GM21619 (cell line): Measurements from ENCODE around the gene ALDH3B2.
"Not testable (repeated sequence)": the region's sequence is repeated elsewhere in the genome, so short reads cannot be mapped to it uniquely, and the experiment has no call there.

Source experiments
- ATAC-seq: cut with Tn5 transposase; IDR thresholded peaks from one replicate; pipeline ENCODE4 v1.9.1; 2021; ENCODE audit not compliant: unreplicated experiment

The ALDH3B2 gene

GRCh38 chr11:67687986-67688385 lies 13.6 kb upstream of the ALDH3B2 start:
- no peak for ATAC-seq

GRCh38 chr11:67685641-67686332 lies 11.4 kb upstream of the ALDH3B2 start:
- not testable (repeated sequence) for ATAC-seq

DNA sequence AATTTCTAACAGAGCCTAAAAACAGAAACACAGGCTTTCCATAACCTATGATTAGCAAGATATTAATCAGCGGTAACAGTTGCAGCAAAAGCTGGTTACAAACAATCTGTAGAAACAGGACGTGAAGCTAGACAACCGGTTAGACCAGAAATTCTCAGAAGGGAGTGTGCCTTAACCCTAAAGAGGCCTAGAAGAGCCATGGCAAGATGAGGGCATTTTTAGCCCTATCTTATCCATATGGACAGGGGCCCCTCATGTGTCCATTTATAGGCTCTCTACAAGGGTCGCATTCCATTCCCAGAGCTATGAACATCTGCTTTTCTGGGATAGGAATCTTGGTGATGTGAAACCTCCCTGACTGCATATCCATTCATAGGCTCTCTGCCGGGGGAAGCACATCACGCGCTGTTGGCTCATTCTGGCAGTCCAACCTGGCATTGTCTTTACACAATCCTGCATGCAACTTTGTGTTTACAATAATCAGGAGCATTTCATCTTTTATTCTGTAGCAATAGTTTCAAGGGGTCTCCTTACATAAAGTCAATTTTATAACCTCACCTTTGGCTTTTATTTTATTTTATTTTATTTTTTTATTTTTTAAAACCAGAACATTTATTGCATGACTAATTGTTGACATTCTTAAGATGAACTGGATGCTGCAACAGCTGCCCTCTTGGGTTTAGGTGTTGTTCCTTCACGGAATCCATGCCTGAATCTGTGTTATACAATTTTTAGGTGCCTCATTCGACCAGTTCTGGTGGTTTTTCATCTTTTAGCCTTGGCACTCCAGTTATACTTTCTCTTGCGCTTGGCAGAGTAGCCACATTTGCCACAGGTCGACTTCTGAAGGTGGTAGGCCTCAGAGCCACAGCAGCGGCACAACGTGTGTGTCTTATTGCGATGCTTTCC lies 8.0 kb upstream of the ALDH3B2 start:
- ATAC-seq: not testable (repeated sequence)

GRCh38 chr11:67680696-67681470 lies 6.5 kb upstream of the ALDH3B2 start:
- no peak for ATAC-seq

GRCh38 chr11:67675058-67675747 lies 780 bp upstream of the ALDH3B2 start:
- ATAC-seq: no peak

GRCh38 chr11:67673902-67674301 lies 521 bp downstream of the ALDH3B2 start:
- no peak for ATAC-seq

DNA sequence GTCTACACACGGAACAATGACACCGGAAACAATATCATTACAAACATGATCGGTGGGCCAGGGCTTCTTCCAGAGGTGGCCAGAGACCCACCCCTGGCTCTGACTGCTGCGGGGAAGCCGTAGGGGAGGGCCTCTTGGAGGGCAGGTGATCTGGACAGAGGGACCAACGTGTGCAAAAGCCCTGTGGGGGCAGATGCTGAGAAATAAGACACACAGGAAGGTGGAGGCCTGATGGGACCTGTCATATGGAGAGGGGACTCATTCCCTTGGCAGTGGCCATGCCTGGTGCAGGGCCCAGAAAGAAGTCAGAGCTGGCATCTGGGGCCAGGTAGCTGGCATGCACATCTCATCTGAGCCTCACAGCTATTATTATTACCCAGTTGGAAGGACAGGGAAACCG lies 1.1 kb downstream of the ALDH3B2 start:
- ATAC-seq: no peak

DNA sequence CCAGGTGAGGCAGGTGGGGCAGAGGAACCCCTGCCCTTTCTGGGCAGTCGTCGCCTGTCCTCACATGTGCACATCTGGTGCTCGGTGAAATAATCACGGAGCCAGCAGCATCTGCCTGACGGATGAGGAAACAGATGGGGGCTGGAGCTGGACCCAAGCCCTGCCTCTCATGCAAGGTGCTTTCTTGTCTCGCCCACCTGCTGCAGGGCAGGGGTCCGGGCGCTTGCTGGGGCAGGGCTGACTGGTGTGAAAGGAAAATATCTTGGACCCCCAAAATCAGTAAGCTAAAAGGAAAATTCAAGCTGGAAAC lies 3.3 kb downstream of the ALDH3B2 start:
- ATAC-seq: no peak

DNA sequence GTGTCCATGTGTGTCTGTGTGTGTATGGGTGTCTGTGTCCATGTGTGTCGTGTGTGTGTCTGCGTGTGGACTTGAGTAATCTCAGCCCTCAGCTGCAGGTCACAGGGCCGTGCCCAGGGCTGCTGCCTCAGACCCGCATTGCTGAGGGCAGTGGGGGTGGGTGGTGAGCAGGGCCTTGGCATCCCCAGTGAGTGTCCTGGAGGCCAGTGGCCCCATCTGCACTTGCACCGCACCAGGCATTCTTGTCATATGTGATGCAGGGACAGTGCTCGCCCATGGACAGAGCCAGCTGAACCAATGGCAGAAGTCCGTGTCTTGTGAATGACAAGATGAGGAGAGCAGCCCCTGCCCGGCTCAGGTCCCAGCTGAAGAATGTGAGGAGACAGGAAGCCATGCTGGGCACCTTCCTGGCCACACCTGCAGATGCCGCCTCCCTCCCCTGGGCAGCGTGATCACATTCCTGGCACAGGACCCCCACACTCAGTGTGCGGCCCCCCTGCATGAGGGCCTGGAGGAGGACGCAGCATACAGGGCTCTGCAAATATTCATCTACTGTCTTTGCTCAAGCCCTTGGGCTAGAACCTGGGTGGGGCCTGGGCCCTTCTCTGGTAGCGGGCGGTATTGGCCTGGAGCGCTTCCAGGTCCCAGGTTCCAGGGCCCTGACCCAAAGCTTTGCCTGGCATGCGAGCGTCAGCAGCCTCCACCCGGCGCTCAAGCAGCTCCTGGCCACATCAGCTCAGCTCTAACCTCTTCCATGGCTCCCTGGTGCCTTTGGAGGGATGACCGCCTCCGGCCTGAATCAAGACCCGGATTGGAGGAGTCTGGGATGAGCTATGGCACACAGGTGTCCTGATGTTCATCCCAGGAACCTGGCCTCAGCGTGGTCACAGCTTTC lies 3.9 kb downstream of the ALDH3B2 start:
- no peak for ATAC-seq

- no peak for ATAC-seq
Measured at GRCh38 chr11:67668192-67668551, 6.3 kb downstream of the ALDH3B2 start.

- ATAC-seq: no peak
Measured at GRCh38 chr11:67667490-67668191, 6.8 kb downstream of the ALDH3B2 start.

GRCh38 chr11:67666676-67667489 lies 7.5 kb downstream of the ALDH3B2 start:
- ATAC-seq: no peak

DNA sequence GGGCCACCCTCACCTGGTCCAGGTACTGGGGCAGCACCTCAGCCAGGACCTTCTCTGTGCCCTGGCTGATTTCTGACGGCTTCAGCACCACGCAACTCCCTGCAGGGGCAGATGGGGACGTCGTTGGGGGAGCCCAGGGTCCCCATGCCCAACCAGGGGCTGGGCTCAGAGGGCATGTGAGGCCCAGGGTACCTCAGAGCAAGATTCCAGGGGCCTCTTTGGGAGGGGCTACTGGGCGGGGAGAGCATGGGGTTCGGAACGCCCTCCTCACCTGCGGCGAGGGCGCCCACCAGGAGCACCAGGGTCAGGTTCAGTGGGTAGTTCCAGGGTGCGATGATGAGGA lies 8.1 kb downstream of the ALDH3B2 start:
- no peak for ATAC-seq

GRCh38 chr11:67665541-67666302 lies 8.7 kb downstream of the ALDH3B2 start:
- ATAC-seq: no peak

DNA sequence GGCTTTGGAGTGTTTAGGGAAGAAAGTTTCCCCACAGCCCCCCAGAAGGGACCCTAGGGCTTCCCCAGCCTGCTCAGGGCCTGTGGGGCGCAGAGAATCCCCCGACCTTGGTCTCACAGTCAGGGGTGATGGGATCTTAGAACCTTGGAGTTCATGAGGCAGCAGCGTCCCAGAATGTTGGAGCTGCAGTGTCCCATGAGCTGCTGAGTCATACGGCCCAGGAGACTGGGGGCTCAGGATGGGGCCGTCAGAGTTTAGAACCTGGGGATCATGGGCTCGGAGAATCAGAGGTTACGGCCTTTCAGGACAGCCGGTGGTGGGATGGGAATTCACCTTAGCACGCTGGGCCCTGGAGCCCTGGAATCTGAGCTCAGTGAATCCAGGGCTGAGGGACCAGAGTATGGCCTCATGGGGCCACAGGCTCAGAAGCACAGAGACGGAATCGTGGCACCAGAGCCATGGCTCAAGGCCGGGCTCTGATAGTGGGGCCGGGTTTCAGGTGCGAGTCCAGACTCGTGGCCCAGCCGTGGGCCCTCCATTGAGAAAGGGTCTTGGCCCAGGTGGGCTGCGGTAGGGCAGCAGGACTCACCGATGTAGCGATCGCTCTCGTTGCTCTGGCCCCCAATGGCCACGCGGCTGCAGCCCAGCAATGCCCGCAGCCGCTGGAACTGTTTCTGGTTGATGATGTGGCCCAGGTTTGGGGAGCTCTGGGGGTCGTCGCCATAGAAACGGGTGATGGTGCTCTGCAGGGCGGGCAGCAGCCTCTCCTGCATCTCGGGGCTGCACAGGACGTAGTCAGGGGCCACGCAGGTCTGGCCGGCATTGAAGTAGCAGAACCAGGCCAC lies 9.5 kb downstream of the ALDH3B2 start:
- no peak for ATAC-seq

DNA sequence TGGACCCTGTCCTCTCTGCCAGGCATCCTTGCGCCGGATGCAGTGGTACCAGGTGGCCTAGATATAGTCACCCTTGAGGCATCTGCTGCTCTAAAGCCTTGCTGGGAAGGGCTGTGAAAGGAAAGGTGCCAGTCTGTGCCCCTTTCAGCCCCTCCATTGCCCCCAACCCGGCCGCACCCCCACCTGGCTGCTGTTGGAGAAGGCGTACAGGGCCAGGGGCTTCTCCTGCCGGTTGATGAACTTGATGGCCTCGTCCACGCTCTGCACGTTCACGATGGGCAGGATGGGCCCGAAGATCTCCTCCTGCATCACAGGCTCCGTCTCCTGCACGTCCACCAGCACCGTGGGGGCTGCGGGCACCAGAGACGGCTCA lies 10.2 kb downstream of the ALDH3B2 start:
- ATAC-seq: no peak

- ATAC-seq: no peak
Measured at GRCh38 chr11:67663532-67664212, 10.8 kb downstream of the ALDH3B2 start.
